ENCODE results near the gene TMEM89. TPM values are rescaled to one million over a fixed set of nuclear protein-coding genes. Genes with fewer than 3 reads are reported as not detected.

TMEM89 gene
- total RNA-seq, 4 donors from 2014 or later: not detected

DNA sequence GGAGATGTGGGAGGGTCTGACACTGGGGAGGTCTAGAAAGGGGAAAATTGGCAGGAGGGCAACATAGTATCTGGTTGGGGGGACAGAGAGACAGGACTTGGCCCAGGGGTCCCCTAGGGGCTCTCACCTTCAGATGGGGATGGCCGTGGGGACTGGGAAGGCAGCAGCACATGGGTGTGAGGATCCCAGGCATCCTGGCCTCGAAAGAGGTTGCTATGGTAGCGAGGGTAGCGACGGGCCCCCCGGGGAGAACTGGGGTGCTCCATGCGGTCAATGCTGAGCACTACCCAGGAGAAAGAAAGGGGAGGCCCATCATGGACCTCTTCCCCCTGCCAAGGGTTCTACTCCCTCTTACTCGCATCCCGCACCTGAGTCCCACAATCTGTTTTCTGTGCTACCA is 26.1 kb upstream of the TMEM89 start:
- TF ChIP-seq POLR2AphosphoS5 (IDR thresholded peaks at IDR 0.05) (no peak), EP300 (IDR thresholded peaks at IDR 0.05) (no peak)
- TF ChIP-seq, protein P1, sequence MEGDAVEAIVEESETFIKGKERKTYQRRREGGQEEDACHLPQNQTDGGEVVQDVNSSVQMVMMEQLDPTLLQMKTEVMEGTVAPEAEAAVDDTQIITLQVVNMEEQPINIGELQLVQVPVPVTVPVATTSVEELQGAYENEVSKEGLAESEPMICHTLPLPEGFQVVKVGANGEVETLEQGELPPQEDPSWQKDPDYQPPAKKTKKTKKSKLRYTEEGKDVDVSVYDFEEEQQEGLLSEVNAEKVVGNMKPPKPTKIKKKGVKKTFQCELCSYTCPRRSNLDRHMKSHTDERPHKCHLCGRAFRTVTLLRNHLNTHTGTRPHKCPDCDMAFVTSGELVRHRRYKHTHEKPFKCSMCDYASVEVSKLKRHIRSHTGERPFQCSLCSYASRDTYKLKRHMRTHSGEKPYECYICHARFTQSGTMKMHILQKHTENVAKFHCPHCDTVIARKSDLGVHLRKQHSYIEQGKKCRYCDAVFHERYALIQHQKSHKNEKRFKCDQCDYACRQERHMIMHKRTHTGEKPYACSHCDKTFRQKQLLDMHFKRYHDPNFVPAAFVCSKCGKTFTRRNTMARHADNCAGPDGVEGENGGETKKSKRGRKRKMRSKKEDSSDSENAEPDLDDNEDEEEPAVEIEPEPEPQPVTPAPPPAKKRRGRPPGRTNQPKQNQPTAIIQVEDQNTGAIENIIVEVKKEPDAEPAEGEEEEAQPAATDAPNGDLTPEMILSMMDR (IDR thresholded peaks at IDR 0.05): no peak
- no peak for ATAC-seq
- WGBS, 2 donors (ENCODE audit: low coverage in 1 of 2): 71 to 79% methylated on average over 4 to 9 of the region's 9 CpGs
- Histone ChIP-seq H3K9me3 (no peaks in the 10 kb centered on the region), H3K4me1 (no peaks in the 10 kb centered on the region), H3K36me3 (no peaks in the 10 kb centered on the region), H3K27ac (no peak overlapping the region), H3K4me3 (no peak overlapping the region), H3K27me3 (no peaks in the 10 kb centered on the region)

DNA sequence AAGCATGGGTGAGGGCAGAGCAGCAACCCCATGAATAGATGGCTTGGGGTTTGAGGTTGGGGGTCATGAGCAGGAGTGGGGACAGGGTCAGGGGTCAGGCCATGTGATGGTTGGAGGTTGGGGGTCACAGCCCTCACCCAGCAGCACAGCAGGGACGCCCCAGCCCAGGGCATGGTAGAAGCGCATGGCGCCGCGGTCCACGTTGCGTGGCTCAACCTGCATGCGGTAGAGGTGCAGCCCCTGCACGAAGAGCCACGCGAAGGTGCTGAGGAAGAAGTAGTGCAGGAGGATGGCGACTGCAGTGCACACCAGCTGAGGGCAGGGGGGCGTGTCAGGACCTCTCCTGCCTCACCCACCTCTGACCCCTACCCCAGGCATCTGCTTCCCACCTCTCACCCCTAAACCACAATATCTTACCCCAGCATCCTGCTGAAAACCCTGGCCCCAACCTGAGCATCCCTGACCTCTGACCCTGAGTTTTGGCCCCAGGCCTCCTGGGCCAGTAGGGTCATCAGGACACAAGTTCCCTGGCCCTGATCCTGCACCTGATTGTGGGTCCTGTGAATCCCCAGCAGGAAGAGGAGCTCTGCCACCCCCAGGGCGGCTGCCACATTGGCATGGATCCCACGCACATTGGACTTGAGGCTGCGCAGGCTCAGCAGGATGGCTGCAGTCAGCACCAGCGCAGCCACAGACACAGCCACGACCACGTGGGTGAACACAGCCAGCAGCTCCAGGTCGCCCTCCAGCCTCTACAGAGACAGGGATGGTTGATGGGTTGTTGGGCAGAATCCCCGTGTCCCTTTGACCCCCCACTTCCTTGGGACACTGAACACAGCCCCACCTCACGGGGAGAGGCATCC is 23.6 kb upstream of the TMEM89 start:
- no peaks in the 10 kb centered on the region for H3K36me3 ChIP-seq
- no peak overlapping the region for H3K4me3 ChIP-seq
- no peaks in the 10 kb centered on the region for H3K9me3 ChIP-seq
- WGBS, 2 donors (ENCODE audit: low coverage in 1 of 2): no CpG with 5 or more reads among the region's 22 CpGs
- H3K27ac ChIP-seq: no peak overlapping the region
- no peaks in the 10 kb centered on the region for H3K27me3 ChIP-seq
- H3K4me1 ChIP-seq: no peaks in the 10 kb centered on the region
- no peak for ATAC-seq
- TF ChIP-seq, protein P1 (IDR thresholded peaks at IDR 0.05): no peak
- TF ChIP-seq EP300 (IDR thresholded peaks at IDR 0.05) (no peak), POLR2AphosphoS5 (IDR thresholded peaks at IDR 0.05) (no peak), POLR2A (IDR thresholded peaks at IDR 0.05) (no peak)

DNA sequence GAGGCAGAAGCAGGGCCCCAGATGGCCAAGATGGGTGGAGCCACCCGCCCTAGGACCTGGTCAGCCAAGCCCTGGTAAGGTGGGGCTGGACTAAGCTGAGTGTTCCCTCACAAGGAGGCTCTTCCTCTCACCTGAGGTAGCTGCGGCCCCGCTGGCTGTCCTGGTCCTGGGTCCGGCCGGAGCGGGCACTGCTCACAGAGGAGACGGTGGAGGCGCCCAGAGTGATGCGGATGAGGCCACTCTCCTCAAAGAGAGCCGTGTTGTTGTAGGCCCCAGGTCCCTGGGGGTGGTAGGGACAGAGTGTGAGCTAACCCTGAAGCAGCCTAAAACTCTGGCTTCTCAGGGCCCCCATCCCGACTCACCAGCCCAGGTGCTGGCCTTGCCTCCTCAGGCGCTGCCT is 21.0 kb upstream of the TMEM89 start:
- Histone ChIP-seq H3K36me3 (no peaks in the 10 kb centered on the region), H3K27me3 (no peaks in the 10 kb centered on the region), H3K4me1 (no peaks in the 10 kb centered on the region), H3K9me3 (no peaks in the 10 kb centered on the region), H3K27ac (no peak overlapping the region), H3K4me3 (no peak overlapping the region)
- no peak for ATAC-seq
- no CpG with 5 or more reads among the region's 12 CpGs for WGBS, 2 donors (ENCODE audit: low coverage in 1 of 2)
- TF ChIP-seq POLR2A (IDR thresholded peaks at IDR 0.05) (no peak), EP300 (IDR thresholded peaks at IDR 0.05) (no peak), POLR2AphosphoS5 (IDR thresholded peaks at IDR 0.05) (no peak)
- TF ChIP-seq, protein P1 (IDR thresholded peaks at IDR 0.05): no peak

DNA sequence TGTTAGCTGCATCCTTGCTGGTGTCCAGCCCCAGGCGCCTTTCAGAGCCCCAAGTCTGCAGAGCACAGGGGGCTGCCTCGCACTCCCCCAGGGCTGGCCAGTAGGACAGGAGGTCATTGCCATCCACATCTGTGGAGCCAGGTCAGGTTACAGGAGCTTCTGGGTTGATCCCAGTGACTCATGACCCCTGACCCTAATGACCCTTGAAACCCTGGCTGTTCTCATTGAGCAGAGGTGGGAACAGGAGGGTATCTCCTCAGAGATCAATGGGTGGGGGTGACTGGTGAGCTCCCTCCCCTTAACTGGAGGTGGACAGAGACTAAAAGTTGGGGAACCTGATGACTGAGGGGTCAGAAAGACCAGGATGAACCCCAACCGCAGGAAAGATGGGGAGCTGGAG is 19.8 kb upstream of the TMEM89 start:
- no peaks in the 10 kb centered on the region for H3K27me3 ChIP-seq
- ATAC-seq: no peak
- H3K36me3 ChIP-seq: no peaks in the 10 kb centered on the region
- H3K27ac ChIP-seq: no peak overlapping the region
- TF ChIP-seq POLR2A (IDR thresholded peaks at IDR 0.05): no peak
- no peak for TF ChIP-seq EP300 (IDR thresholded peaks at IDR 0.05)
- TF ChIP-seq, protein P1 (IDR thresholded peaks at IDR 0.05): no peak
- no peak for TF ChIP-seq POLR2AphosphoS5 (IDR thresholded peaks at IDR 0.05)
- no peak overlapping the region for H3K4me3 ChIP-seq
- H3K9me3 ChIP-seq: no peaks in the 10 kb centered on the region
- WGBS, 2 donors (ENCODE audit: low coverage in 1 of 2): 100% methylated on average over 1 of the region's 3 CpGs; no CpG with 5 or more reads in 1 of the 2 donors
- H3K4me1 ChIP-seq: peaks cover 0 to 5% (median 2%) of the 10 kb centered on the region in 3 donors
